HG03354 (cell line): ENCODE measurements around the gene NPTXR.
A peak's percentile ranks its signal among the peaks of the same experiment; 100 is the strongest.
"Not testable (repeated sequence)": the region's sequence is repeated elsewhere in the genome, so short reads cannot be mapped to it uniquely, and the experiment has no call there.

Experiments used
- ATAC-seq: cut with Tn5 transposase; IDR thresholded peaks from one replicate; pipeline ENCODE4 v1.9.1; 2021; ENCODE audit warnings: mild to moderate bottlenecking; ENCODE audit not compliant: unreplicated experiment, poor library complexity, severe bottlenecking

Gene NPTXR

GRCh38 chr22:38811241-38811640 is 32.6 kb downstream of the NPTXR start:
- no peak for ATAC-seq

GRCh38 chr22:38805041-38805593 is 38.7 kb downstream of the NPTXR start:
- not testable (repeated sequence) for ATAC-seq

GRCh38 chr22:38802671-38803121 is 41.1 kb downstream of the NPTXR start:
- ATAC-seq = no peak

- ATAC-seq = no peak
Observed at GRCh38 chr22:38799265-38800002, 44.4 kb downstream of the NPTXR start.

- no peak for ATAC-seq
Observed at GRCh38 chr22:38798496-38798895, 45.3 kb downstream of the NPTXR start.

- ATAC-seq = no peak
Observed at GRCh38 chr22:38796262-38796957, 47.4 kb downstream of the NPTXR start.

GRCh38 chr22:38795569-38795968 is 48.3 kb downstream of the NPTXR start:
- ATAC-seq = no peak

- peak; percentile 95 for ATAC-seq
Observed at GRCh38 chr22:38793721-38794466, 49.9 kb downstream of the NPTXR start, which contains the start of gene DNAL4. Gene DNAL4, minus strand, starts transcription at chr22:38794143. Its CDS starts 11,412 bp downstream, at chr22:38782731.

- no peak for ATAC-seq
Observed at GRCh38 chr22:38793317-38793716, 50.5 kb downstream of the NPTXR start.

- ATAC-seq = no peak
Observed at GRCh38 chr22:38792833-38793232, 51.0 kb downstream of the NPTXR start.

- no peak for ATAC-seq
Observed at GRCh38 chr22:38789606-38790005, 54.2 kb downstream of the NPTXR start.

- ATAC-seq = no peak
Observed at GRCh38 chr22:38788846-38789245, 55.0 kb downstream of the NPTXR start.

GRCh38 chr22:38788021-38788816 is 55.6 kb downstream of the NPTXR start:
- no peak for ATAC-seq

GRCh38 chr22:38786631-38787030 is 57.2 kb downstream of the NPTXR start:
- no peak for ATAC-seq

GRCh38 chr22:38784856-38785255 is 59.0 kb downstream of the NPTXR start:
- no peak for ATAC-seq

- ATAC-seq = no peak
Observed at GRCh38 chr22:38784035-38784434, 59.8 kb downstream of the NPTXR start.

- no peak for ATAC-seq
Observed at GRCh38 chr22:38783095-38783615, 60.7 kb downstream of the NPTXR start.

- no peak for ATAC-seq
Observed at GRCh38 chr22:38782402-38783094, 61.3 kb downstream of the NPTXR start.

GRCh38 chr22:38781033-38781432 is 62.8 kb downstream of the NPTXR start:
- ATAC-seq = no peak
